BJ (cell line): ENCODE measurements around the gene RNF138. TPM values are rescaled to one million over a fixed set of nuclear protein-coding genes. Genes with fewer than 3 reads are reported as not detected.
"Not testable (repeated sequence)": the region's sequence is repeated elsewhere in the genome, so short reads cannot be mapped to it uniquely, and the experiment has no call there.

ENCODE experiments used
- CTCF ChIA-PET: fragments of 350-600 bp; formaldehyde crosslinking; extraction: SDS; loops from one replicate; lab custom pipeline; 2021; ENCODE audit warnings: antibody characterized with exemption, inconsistent platforms; lab: Yijun Ruan, JAX
- POLR2A ChIA-PET: fragments of 300-600 bp; sonication (Branson Sonifier 250); formaldehyde crosslinking; extraction: SDS; loops from one replicate; lab custom pipeline; 2021; ENCODE audit warnings: antibody characterized with exemption; lab: Charles Lee
- DNase-seq: peaks from one replicate; pipeline ENCODE4 v3.0.0-alpha.2; 2011; ENCODE audit warnings: low read depth
- H3K27me3 ChIP-seq: 2 replicates; pipeline ENCODE4 v1.6.0; 2011; ENCODE audit warnings: low read length; ENCODE audit not compliant: control insufficient read depth, insufficient read depth
- H3K36me3 ChIP-seq: 2 replicates; pipeline ENCODE4 v1.5.1; 2011; ENCODE audit warnings: low read length; ENCODE audit not compliant: control insufficient read depth, insufficient read depth
- H3K4me3 ChIP-seq: 2 replicates; pipeline ENCODE4 v1.5.1; 2011; ENCODE audit warnings: low read depth, mild to moderate bottlenecking, control low read depth, low read length
- polyA plus RNA-seq: library from polyadenylated mRNA; depleted of rRNA; stranded (reverse); fragments of >200 nt; gene quantifications from 2 replicates; pipeline ENCODE4 v1.2.3, GENCODE V29; 2011
- TF ChIP-seq, protein P1 (sequence below): IDR thresholded peaks from 2 replicates; pipeline ENCODE4 v1.5.1; 2011; ENCODE audit warnings: low read depth, mild to moderate bottlenecking, control low read depth, inconsistent platforms, low read length, moderate library complexity; ENCODE audit not compliant: insufficient read depth

Gene RNF138
- polyA plus RNA-seq, 1 experiment = 12.3 TPM

DNA sequence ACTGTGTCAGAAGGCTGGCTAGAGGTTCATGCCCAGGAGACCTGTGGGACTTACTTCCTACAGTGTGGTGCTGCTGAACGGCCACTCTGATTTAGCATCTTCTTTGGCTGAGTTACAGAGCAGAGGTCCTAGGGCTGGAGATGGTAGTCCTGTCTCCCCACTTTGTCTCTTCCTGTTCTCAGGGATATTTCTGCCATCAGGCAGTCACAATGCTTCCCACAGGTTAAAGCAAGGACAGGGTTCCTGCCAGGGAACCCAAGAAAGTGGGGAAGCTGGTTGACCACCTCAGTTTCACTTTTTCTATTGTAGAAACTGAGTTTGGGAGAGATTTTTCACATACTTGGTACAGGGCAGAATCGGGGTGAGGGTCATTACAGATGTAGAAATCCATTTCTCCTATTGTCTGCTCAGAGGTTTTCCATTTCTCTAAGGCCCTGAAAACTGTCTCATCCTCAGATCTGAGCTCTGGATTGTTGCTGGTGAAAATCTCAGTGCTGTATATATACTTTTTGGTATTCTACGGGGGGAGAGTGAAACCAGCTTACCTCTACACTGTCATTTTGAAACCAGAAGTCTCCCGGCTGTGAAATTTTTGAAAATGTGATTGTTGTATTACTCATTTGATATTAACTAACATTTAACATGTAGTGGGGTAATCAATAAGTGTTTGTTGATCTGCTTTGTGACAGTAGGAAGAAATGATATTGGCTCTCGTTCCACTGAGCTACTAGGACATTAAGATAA lies 61.2 kb downstream of the RNF138 start:
- Histone ChIP-seq H3K27me3 (no peaks in the 10 kb centered on the region), H3K4me3 (no peak overlapping the region), H3K36me3 (no peaks in the 10 kb centered on the region)
- no peak for DNase-seq
- CTCF ChIA-PET = interaction anchor here (1.0 kb wide), 1 partner anchor 318 kb away, joined by 3 read pairs; the partner anchor contains the start of gene GAREM1
- TF ChIP-seq, protein P1, sequence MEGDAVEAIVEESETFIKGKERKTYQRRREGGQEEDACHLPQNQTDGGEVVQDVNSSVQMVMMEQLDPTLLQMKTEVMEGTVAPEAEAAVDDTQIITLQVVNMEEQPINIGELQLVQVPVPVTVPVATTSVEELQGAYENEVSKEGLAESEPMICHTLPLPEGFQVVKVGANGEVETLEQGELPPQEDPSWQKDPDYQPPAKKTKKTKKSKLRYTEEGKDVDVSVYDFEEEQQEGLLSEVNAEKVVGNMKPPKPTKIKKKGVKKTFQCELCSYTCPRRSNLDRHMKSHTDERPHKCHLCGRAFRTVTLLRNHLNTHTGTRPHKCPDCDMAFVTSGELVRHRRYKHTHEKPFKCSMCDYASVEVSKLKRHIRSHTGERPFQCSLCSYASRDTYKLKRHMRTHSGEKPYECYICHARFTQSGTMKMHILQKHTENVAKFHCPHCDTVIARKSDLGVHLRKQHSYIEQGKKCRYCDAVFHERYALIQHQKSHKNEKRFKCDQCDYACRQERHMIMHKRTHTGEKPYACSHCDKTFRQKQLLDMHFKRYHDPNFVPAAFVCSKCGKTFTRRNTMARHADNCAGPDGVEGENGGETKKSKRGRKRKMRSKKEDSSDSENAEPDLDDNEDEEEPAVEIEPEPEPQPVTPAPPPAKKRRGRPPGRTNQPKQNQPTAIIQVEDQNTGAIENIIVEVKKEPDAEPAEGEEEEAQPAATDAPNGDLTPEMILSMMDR = no peak
- POLR2A ChIA-PET = no interaction called here

DNA sequence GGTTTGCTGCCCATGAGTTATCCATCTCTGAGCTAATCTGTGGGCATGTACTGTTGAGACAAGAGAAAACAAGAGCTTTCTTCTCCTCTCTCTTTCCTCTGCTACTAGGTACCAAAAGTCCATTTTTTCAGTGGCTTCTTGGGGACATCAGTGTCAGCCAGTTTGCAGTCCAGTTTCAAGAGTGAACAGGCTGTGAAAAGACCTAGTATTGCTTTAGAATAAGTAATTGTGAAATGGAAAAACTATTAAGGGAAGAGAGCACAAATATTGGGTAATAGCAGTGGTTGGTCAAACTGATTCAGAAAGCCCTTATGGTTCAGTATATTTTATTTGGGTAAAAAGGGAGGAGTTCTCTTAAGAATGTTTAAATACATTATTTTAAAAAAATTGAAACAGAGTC lies 65.2 kb downstream of the RNF138 start:
- ChIA-PET POLR2A (no interaction called here), CTCF (interaction anchor here (0.9 to 4.8 kb wide), 7 partner anchors 10 to 401 kb away, joined by 3 to 59 read pairs (median 6); no protein-coding TSS in a partner anchor)

DNA sequence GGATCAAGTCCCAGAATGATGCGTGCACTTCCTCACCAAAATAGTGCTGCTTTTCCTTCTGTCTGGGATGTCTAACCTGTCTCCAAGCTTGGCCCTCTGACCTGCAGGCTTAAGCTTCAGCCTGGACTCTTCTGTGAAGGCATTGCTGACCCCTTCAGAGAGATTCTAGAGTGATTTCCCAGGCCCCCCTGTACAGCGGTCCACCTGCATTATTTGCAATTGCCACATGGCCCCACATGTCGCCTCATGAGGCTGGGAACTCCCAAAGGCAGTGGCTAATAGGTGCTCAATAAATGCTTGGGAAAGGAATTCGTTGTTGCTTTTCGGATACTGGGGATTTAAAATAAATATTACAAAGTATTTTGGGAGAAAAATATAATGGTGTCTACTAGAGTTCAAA lies 65.9 kb downstream of the RNF138 start:
- ChIA-PET POLR2A (no interaction called here), CTCF (interaction anchor here (0.6 to 4.8 kb wide), 21 partner anchors 9 to 403 kb away, joined by 3 to 59 read pairs (median 4); partner anchors contain the start of gene GAREM1)
- TF ChIP-seq, protein P1 = no peak
- Histone ChIP-seq H3K4me3 (no peak overlapping the region), H3K36me3 (no peaks in the 10 kb centered on the region), H3K27me3 (no peaks in the 10 kb centered on the region)
- DNase-seq = no peak

More for the DNA sequence above, 65.2 kb downstream of the RNF138 start:
- Histone ChIP-seq H3K27me3 (no peaks in the 10 kb centered on the region), H3K36me3 (no peaks in the 10 kb centered on the region), H3K4me3 (no peak overlapping the region)
- no peak for DNase-seq
- TF ChIP-seq, protein P1 = no peak

DNA sequence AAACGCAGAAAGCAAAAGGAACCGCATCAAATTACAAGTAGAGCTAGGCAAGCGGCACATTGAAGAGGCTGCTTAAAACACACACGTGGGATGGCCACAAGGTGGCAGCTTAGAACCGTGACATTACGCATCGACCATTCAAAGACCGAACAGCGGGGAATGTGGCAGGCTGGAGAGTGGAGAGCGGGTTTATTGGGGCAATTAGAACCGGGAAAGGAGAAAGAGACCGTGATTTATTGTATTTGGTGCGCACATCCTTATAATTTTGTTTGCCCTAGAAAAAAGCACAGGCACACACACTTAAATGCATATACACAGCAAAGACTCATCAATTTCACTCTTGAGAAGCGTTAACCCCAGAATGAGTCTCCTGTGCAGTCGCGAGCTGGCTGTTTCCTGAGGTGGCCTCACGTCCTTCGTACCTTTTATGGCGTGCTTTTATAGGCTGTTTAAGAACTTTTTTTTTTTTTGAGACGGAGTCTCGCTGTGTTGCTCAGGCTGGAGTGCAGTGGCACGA lies 66.5 kb downstream of the RNF138 start:
- no peak overlapping the region for H3K4me3 ChIP-seq
- DNase-seq = peak; percentile 25
- no peaks in the 10 kb centered on the region for H3K27me3 ChIP-seq
- H3K36me3 ChIP-seq = no peaks in the 10 kb centered on the region
- TF ChIP-seq, protein P1 = peak; percentile 84
- ChIA-PET POLR2A (no interaction called here), CTCF (interaction anchor here (0.6 to 4.8 kb wide), 23 partner anchors 9 to 402 kb away, joined by 3 to 59 read pairs (median 4); partner anchors contain the start of genes GAREM1 and RNF138)

DNA sequence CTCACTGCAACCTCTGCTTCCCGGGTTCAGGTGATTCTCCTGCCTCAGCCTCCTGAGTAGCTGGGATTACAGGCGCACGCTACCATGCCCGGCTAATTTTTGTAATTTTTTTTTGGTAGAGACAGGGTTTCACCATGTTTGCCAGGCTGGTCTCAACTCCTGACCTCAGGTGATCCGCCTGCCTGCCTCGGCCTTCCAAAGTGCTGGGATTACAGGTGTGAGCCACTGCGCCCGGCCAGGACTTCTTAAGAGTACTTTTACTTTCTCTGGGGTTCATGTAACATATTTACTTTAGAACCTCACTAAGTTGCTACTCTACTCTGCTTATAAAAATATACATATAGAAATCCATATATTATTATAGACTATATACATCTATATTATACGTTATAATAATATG lies 67.0 kb downstream of the RNF138 start:
- H3K27me3 ChIP-seq, DNase-seq, POLR2A ChIA-PET, H3K36me3 ChIP-seq, H3K4me3 ChIP-seq: not testable (repeated sequence)
- CTCF ChIA-PET = interaction anchor here (0.7 to 4.8 kb wide), 19 partner anchors 8 to 399 kb away, joined by 3 to 59 read pairs (median 4); partner anchors contain the start of genes GAREM1 and RNF138
